ENCODE data around the gene YIPF2. TPM values are rescaled to one million over a fixed set of nuclear protein-coding genes. Genes with fewer than 3 reads are reported as not detected.
A peak's percentile ranks its signal among the peaks of the same experiment; 100 is the strongest.

Gene YIPF2
- polyA plus RNA-seq, 3 donors = 12.3 to 25.2 (median 15.5) TPM

DNA sequence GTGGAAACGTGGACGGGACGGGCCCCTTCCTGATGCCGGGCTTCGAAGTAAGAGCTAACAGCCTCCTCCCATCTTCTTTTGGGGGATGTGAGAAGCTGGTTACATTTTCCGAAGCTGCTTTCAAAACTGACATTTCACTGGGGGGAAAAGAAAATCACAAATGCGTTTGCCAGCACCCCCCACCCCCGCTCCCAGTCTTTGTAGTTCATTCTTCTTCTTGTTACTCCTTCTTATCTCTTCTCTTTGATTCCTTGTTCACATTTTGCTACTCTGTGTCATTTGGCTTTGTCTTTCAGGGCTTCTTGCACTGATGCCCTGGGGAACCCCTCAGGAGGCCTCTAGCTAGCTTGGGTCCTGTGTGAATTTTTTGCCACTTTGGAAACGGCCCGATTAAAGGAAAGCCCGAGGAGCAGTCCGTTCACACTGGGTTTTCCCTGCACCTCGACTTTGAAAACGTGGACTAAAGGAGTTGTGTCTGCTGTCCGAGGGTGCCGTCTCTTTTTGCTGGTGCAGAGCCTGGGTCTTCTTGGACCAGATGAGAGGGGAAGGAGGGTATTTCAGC, 55.8 kb downstream of the YIPF2 start:
- peaks cover 47% of the 10 kb centered on the region for H3K4me1 Mint-ChIP-seq
- Histone ChIP-seq H3K27ac (ENCODE audit: low read depth in 1 of 2, low read length in 2 of 2) (no peak overlapping the region), H3K9ac (ENCODE audit: insufficient read depth, low read length, poor library complexity, severe bottlenecking) (peak overlapping the region; percentile 73), H3K9me3 (replicated peaks in 1 of 2; ENCODE audit: control insufficient read depth in 1 of 2, insufficient read depth in 1 of 2, low read length in 2 of 2) (no peaks in the 10 kb centered on the region), H4K20me1 (ENCODE audit: insufficient read depth, low read length) (peaks cover 27% of the 10 kb centered on the region), H3K27me3 (ENCODE audit: control insufficient read depth in 2 of 2, insufficient read depth in 2 of 2, low read length in 2 of 2) (peaks cover 0 to 8% of the 10 kb centered on the region in 2 donors), H2AFZ (ENCODE audit: insufficient read depth, low read depth, low read length, poor library complexity, severe bottlenecking) (peak overlapping the region; percentile 78), H3K4me2 (replicated peaks; ENCODE audit: extremely low read depth, low read length, poor library complexity, severe bottlenecking) (peak overlapping the region; percentile 94), H3K79me2 (ENCODE audit: insufficient read depth, low read length) (peaks cover 32% of the 10 kb centered on the region), H3K4me3 (replicated peaks in 1 of 3; ENCODE audit: low read depth in 2 of 3, low read length in 3 of 3) (peak overlapping the region; percentile 60 to 79 (median 60)), H3K4me1 (ENCODE audit: control insufficient read depth in 1 of 2, insufficient read depth in 2 of 2, low read length in 2 of 2) (peaks cover 45 to 61% of the 10 kb centered on the region in 2 donors), H3K36me3 (replicated peaks in 1 of 2; ENCODE audit: control insufficient read depth in 1 of 2, insufficient read depth in 2 of 2, low read length in 2 of 2) (peaks cover 14 to 15% of the 10 kb centered on the region in 2 donors)
- 20% methylated on average over 4 of the region's 16 CpGs for WGBS (ENCODE audit: insufficient coverage)
- H3K27me3 Mint-ChIP-seq (ENCODE audit: low read depth in 3 of 3) = peaks cover 7 to 8% (median 7%) of the 10 kb centered on the region in 3 donors
- intact Hi-C loops (cut with micrococcal nuclease) = loop anchor here (5.0 to 10.0 kb wide), 2 partner anchors 35 to 52 kb away; partner anchors contain the start of genes TIMM29 (in 1 of the 2), TMED1 (in 1 of the 2) and YIPF2 (in 1 of the 2)
- H3K27ac Mint-ChIP-seq = peak overlapping the region in 2 of 7 donors; percentile 61 to 68
- peaks cover 0 to 2% (median 0%) of the 10 kb centered on the region in 7 donors for H3K9me3 Mint-ChIP-seq
- no peak for DNase-seq
- H3K4me3 Mint-ChIP-seq = peak overlapping the region; percentile 83 to 84
- TF ChIP-seq, protein P1, sequence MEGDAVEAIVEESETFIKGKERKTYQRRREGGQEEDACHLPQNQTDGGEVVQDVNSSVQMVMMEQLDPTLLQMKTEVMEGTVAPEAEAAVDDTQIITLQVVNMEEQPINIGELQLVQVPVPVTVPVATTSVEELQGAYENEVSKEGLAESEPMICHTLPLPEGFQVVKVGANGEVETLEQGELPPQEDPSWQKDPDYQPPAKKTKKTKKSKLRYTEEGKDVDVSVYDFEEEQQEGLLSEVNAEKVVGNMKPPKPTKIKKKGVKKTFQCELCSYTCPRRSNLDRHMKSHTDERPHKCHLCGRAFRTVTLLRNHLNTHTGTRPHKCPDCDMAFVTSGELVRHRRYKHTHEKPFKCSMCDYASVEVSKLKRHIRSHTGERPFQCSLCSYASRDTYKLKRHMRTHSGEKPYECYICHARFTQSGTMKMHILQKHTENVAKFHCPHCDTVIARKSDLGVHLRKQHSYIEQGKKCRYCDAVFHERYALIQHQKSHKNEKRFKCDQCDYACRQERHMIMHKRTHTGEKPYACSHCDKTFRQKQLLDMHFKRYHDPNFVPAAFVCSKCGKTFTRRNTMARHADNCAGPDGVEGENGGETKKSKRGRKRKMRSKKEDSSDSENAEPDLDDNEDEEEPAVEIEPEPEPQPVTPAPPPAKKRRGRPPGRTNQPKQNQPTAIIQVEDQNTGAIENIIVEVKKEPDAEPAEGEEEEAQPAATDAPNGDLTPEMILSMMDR (IDR thresholded peaks at IDR 0.05) = no peak
- peaks cover 24 to 31% of the 10 kb centered on the region in 2 donors for H3K36me3 Mint-ChIP-seq

Other genes starting within 250 kb of the YIPF2 start
- gene QTRT1, start 227.2 kb downstream of the YIPF2 start, polyA plus RNA-seq = 10 to 100 TPM in 2 of 3 donors, 1 to 10 TPM in 1; 9.9 to 29.6 (median 12.3) TPM
- 100 to 1,000 TPM in 1 of 3 donors, 10 to 100 TPM in 2; 53.0 to 186 (median 69.5) TPM for gene DNM2, start 210.6 kb downstream of the YIPF2 start, polyA plus RNA-seq
- gene TMED1, start 92.4 kb downstream of the YIPF2 start, polyA plus RNA-seq = 10 to 100 TPM; 23.2 to 56.7 (median 51.3) TPM
- gene C19orf38, start 80.2 kb downstream of the YIPF2 start, polyA plus RNA-seq = 100 to 1,000 TPM; 134 to 174 (median 149) TPM
- 10 to 100 TPM in 1 of 3 donors, under 1 TPM in 2; 0.17 to 26.3 (median 0.29) TPM for gene CARM1, start 57.1 kb downstream of the YIPF2 start, polyA plus RNA-seq
- 10 to 100 TPM in 2 of 3 donors, 1 to 10 TPM in 1; 5.2 to 18.7 (median 14.1) TPM for gene TIMM29, start 172 bp upstream of the YIPF2 start, polyA plus RNA-seq
- gene SMARCA4, start 32.4 kb upstream of the YIPF2 start, polyA plus RNA-seq = 10 to 100 TPM in 1 of 3 donors, 1 to 10 TPM in 2; 5.1 to 53.3 (median 7.0) TPM
- 10 to 100 TPM; 14.3 to 21.2 (median 19.8) TPM for gene LDLR, start 160.8 kb upstream of the YIPF2 start, polyA plus RNA-seq
- gene SPC24, start 227.1 kb upstream of the YIPF2 start, polyA plus RNA-seq = under 1 TPM in 1 of 3 donors, not detected in 2; 0.27 TPM